ENCODE data around the gene GANC.
"Not testable (repeated sequence)": the region's sequence is repeated elsewhere in the genome, so short reads cannot be mapped to it uniquely, and the experiment has no call there.

Gene GANC, protein sequence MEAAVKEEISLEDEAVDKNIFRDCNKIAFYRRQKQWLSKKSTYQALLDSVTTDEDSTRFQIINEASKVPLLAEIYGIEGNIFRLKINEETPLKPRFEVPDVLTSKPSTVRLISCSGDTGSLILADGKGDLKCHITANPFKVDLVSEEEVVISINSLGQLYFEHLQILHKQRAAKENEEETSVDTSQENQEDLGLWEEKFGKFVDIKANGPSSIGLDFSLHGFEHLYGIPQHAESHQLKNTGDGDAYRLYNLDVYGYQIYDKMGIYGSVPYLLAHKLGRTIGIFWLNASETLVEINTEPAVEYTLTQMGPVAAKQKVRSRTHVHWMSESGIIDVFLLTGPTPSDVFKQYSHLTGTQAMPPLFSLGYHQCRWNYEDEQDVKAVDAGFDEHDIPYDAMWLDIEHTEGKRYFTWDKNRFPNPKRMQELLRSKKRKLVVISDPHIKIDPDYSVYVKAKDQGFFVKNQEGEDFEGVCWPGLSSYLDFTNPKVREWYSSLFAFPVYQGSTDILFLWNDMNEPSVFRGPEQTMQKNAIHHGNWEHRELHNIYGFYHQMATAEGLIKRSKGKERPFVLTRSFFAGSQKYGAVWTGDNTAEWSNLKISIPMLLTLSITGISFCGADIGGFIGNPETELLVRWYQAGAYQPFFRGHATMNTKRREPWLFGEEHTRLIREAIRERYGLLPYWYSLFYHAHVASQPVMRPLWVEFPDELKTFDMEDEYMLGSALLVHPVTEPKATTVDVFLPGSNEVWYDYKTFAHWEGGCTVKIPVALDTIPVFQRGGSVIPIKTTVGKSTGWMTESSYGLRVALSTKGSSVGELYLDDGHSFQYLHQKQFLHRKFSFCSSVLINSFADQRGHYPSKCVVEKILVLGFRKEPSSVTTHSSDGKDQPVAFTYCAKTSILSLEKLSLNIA (N-terminal part only)

DNA sequence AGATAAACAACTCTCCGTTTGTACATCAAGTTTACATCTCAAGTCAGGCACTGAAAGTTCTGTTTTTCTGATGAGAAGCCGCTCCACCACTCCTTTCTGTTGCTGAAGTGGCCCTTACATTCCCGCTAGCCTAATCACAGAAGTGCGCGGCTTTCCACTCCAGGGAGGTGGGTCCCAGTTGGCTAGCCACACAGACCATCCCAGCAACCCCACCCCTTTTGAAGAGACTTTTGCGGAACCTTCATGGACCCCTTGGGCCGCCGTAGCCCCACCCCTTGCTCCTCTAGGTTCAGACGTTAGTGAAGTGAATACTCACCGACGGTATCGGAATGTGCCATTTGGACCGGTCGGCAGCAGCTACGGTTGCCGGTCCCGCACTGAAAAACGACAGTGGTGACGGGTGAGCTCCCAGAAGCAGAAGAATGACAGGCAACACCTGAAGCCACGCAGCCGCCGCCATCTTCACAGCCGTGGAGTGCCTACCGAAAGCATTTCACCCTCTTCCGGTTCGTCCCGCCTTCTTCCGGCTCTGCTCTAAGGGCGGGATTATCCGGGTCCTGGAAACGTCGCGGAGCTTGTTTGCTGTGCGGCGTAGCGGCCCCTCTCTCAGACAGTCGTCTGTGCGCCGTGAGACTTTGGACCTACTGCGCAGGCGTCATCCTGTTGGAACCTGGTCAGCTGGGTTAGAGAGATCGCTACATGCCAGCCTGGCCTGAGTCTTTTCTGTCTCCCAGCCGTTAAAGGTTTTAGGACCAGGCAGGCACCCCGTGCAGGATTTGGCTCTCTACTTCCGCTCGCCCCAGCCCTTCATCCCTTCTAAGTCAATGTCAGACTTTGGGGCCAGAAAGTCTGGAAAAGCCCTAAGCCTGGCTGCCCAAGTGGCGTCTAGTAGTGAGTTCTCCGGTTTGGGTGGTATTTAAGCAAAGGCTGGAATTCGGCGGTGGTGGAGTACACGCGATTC, at the start of gene GANC, which contains the start of gene TMEM87A:
Gene GANC, plus strand, starts transcription at position 263 of the 961 bp plus-strand sequence. CDS start 1,281 bp downstream, outside the sequence.
Gene TMEM87A, minus strand, starts transcription at position 495 of the 961 bp plus-strand sequence. Its CDS starts 35 bp downstream, at position 460.
- in situ Hi-C loops (cut with MboI; ENCODE audit: low sequenced_read_pairs) = no loop called here

- in situ Hi-C loops (cut with MboI; ENCODE audit: low sequenced_read_pairs) = no loop called here
These were observed 46.4 kb upstream of the GANC start for GRCh38 chr15:42226648-42227047.

DNA sequence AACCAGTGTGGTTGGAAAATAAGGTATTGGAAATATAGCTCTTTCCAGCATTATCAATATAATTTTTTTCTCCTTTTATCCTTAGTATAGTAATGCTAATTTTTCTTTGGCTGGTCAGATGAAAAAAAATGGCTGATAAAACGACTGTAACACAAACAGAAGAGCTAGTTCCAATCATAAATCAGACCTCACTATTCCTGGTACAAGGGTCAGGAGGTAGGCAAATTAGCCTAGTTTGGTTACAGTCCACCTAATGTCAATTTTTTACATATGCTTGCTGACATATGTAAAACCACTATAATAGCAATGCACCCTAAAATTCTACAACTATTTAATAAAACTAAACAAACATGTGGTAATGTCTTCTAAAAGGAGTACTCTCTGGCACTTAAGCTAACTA, 45.0 kb upstream of the GANC start:
- in situ Hi-C loops (cut with MboI; ENCODE audit: low sequenced_read_pairs) = no loop called here

DNA sequence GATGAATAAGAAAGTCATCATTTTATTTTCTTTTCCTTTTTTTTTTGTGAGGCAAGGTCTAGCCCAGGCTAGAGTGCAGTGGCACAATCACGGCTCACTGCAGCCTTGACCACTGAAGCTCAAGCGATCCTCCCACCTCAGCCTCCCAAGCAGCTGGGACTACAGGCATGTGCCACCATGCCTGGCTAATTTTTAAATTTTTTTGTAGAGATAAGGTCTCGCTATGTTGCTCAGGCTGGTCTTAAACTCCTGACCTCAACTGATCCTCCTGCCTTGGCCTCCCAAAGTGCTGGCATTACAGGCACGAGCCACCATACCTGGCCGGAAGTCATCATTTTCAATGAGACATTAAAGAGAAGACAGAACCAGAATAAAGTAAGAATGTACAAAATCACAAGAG, 44.0 kb upstream of the GANC start:
- in situ Hi-C loops (cut with MboI; ENCODE audit: low sequenced_read_pairs) = not testable (repeated sequence)

DNA sequence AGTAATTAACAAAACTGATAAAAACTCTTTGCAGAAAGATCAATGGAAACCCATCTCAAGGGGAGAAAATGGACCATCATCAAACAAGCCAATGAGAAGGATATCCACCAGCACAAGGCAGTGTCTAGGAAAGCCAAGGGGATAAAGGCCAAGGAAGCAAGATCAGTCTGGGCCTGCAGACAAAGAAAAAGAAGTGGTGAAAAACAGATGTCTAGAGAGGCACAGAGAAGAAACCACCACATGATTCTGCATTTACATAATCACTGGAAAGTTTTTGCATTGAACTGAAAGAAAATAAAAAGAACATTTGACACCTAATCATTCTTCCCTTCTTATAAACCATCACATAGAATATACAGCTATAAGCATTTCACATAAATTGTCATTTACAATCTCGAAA, 41.9 kb upstream of the GANC start:
- in situ Hi-C loops (cut with MboI; ENCODE audit: low sequenced_read_pairs) = no loop called here

DNA sequence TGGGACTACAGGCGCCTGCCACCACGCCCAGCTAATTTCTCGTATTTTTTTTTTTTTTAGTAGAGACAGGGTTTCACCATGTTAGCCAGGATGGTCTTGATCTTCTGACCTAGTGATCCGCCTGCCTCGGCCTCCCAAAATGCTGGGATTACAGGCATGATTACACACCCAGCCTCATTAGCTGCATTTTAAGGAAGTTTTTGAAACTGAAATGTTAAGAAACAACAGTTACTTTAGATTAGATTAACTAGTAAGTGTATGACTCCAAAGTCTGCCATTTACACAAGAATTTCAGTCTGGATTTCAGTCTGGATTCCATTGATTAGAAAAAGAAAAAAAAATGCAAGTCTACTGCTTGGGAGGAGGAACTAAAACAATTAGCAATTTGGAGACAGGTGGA, 40.4 kb upstream of the GANC start:
- in situ Hi-C loops (cut with MboI; ENCODE audit: low sequenced_read_pairs) = no loop called here

DNA sequence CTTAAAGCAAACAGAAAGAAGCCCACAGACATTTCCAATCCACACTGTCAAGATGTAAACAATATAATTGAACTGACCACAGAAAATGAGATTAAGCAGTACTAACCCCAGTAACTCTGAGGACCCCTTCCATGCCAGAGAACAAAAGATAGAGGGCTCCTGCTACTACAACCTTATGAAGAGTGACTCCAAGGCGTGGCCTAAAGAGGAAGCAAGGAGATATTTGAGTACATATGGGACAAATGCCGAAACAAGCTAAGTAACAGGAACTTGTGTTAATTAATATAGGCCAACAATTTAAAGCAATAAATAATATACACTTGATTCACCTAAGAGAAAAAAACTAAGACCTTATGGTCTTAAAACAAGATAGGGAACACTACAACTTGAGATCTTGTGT, 39.9 kb upstream of the GANC start:
- in situ Hi-C loops (cut with MboI; ENCODE audit: low sequenced_read_pairs) = no loop called here

DNA sequence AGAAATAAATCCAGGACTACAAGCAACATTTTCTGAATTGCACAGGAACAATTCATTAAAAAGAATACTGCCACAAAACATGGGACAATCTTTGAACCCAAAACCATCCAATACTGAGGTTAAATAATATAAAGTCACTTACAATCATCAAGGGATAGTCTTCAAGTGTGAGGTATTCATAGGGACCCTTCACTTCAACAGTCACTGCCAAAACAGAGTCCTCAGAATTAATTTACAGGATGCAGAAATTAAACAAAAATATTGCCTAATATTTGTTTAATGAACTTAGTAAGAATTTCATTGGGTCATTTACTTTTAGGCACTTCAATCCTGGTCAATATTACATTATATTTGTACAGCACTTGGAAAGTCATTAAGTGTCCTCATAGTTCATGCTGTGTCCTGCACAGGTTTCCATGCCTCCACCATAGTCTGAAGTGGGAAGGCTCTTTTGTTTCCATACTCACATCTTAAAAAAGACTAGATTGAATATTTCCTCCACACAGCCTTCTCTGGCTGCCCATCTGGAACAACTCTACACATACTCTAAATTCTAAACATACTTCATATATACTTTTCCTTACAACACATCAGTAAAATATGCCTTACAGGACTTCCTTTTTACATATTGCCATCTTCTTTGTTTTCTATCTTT, 33.3 kb upstream of the GANC start:
- in situ Hi-C loops (cut with MboI; ENCODE audit: low sequenced_read_pairs) = no loop called here

GRCh38 chr15:42240823-42241222, 32.2 kb upstream of the GANC start:
- in situ Hi-C loops (cut with MboI; ENCODE audit: low sequenced_read_pairs) = no loop called here

- in situ Hi-C loops (cut with MboI; ENCODE audit: low sequenced_read_pairs) = no loop called here
These were observed 19.7 kb upstream of the GANC start for GRCh38 chr15:42253300-42253699.

DNA sequence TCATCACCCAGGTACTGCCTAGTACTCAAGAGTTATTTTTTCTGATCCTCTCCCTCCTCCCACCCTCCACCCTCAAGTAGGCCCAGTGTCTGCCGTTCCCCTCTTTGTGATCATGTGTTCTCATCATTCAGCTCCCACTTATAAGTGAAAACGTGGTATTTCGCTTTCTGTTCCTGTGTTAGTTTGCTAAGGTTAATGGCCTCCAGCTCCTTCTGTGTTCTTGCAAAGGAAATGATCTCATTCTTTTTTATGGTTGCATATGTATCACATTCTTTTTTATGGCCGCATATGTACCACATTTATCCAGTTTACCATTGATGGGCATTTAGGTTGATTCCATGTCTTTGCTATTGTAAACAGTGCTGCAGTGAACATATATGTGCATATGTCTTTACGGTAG, 8.2 kb upstream of the GANC start:
- in situ Hi-C loops (cut with MboI; ENCODE audit: low sequenced_read_pairs) = no loop called here

DNA sequence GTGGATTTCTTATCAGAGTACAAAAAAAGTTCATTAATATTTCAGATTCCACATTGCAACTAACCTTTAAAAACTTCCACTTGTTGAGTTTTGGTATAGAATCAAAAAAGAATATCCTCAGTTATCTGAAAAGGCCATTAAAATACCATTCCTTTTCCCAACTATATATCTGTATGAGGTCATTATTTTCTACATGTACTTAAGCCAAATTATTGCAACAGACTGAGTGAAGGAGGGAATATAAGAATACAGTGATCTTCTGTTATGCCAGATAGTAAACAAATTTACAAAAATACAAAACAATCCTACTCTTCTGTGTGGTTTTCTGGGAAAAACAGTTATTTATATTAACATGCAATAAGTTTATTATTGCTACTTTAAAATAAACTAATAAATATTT, 5.7 kb upstream of the GANC start:
- in situ Hi-C loops (cut with MboI; ENCODE audit: low sequenced_read_pairs) = no loop called here

GRCh38 chr15:42270551-42270950, 2.5 kb upstream of the GANC start:
- in situ Hi-C loops (cut with MboI; ENCODE audit: low sequenced_read_pairs) = no loop called here

DNA sequence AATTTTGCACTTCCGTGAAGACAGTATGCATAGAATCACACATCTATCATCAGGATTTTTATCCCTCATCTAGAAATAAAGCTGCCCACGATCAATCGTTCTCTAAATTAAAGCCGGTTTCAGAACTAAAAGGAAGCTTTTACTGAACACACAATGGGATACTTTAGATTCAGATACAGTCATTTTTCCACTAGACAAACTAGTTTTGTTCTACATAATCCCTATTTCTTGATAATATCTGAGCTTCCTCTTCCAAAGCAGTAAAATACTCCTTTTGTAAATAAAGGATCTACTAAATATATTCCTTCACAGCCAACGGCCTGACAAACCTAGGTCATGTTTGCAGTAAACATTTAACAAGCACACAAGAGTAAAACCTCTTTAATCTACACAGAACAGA, 2.0 kb upstream of the GANC start:
- in situ Hi-C loops (cut with MboI; ENCODE audit: low sequenced_read_pairs) = no loop called here

DNA sequence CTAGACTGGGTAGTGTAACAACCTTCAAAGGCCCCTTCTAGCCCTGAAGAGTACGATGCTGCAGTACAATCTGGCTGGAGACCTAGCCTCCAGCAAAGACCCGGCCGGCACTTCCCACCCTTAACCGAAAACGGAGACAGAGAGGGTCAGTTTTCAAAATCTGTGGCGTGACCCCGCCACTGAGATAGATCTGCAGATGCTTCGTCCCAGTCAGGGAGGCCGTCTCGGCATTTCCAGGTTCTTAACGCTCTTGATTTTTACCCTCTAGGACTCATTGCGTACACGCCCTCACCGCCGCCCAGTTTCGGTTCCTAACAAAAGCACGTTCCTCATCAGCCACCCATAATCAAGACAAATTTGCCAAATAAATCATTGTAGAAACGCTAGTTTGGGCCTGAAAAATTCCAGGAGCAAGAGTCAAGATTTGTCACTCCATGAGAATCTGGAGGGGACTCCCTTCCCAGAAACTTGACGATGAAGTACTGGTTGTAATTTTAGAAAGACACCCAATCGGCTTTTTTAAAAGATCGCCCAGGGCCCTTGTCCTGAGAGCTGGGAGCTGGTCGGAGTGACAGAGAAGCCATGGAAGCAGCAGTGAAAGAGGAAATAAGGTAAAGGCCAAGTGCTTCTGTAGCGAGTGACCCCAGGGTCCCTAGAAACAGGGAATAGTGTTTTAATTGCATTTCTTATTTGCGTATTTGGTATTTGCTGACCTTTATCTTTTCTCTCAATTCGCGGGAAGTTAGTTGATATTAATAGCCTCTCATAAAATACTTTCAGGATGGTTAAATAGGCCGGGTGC, 1.1 kb downstream of the GANC start:
- in situ Hi-C loops (cut with MboI; ENCODE audit: low sequenced_read_pairs) = no loop called here

DNA sequence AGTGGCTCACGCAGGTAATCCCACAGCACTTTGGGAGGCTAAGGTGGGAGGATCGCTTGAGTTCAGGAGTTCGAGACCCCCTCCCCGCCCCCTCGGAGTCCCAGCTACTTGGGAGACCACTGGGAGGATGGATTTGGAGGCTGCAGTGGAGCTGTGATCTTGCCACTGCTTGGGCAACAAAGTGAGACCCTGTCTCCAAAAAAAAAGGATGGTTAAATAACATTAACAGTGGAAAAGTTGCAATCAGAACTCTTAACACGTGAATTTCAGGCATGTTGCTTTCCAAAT, 1.6 kb downstream of the GANC start:
- in situ Hi-C loops (cut with MboI; ENCODE audit: low sequenced_read_pairs) = no loop called here

DNA sequence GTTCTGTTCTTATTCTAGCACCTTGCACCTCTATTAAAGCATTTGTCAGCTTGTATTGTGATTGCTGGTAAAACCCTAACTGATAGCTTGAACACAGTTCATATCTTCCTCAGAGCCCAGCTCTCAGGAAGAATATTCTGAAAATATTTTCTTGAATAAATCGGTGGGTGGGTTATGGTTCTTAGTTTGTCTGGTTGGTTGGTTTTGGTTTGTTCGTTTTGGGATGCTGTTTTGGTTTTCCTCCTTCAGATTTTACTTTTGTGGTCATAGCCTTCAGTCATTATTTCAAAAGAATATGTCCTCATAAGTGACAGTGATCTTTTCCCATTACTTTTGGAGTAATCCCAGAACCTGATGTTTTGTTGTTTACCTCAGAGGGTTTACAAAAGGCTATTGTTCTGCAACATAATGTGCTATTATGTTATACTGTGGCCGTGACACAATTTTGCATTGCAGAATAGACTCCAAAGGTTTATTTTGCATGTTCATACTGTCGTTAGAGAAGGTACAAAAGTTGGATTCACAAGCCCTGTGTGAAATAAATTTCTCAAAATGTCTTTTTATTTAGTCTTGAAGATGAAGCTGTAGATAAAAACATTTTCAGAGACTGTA, 2.9 kb downstream of the GANC start:
- in situ Hi-C loops (cut with MboI; ENCODE audit: low sequenced_read_pairs) = no loop called here

GRCh38 chr15:42276762-42277161, 3.8 kb downstream of the GANC start:
- in situ Hi-C loops (cut with MboI; ENCODE audit: low sequenced_read_pairs) = no loop called here

DNA sequence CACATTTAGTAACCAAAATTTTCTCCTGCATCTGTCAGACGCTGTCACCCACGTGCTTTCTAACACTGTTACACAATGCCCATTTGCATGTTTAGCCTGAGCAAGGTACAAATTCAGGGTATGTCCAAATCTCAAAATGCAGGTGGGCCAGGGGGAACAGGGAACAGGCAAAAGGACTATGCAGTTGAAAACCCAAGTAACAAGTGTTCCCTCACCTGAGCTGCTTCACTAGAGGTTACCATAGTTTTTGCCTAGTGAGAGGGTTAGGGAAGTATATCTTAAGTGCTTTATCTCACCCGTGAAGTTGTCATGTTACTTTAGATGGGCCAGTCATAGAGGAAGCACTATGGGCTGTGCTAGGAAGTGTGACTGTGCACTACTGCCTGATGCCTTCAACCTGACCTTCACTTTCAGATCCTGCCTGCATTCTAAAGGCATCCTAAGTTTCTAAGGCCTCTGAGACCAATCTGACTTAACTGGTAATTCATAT, 6.3 kb downstream of the GANC start:
- in situ Hi-C loops (cut with MboI; ENCODE audit: low sequenced_read_pairs) = no loop called here
